ENCODE measurements around the gene FGFBP2. TPM values are rescaled to one million over a fixed set of nuclear protein-coding genes. Genes with fewer than 3 reads are reported as not detected.

Gene FGFBP2
- total and polyA plus RNA-seq, 2 experiments from 2014 or later: 2.2 to 5.2 TPM

DNA sequence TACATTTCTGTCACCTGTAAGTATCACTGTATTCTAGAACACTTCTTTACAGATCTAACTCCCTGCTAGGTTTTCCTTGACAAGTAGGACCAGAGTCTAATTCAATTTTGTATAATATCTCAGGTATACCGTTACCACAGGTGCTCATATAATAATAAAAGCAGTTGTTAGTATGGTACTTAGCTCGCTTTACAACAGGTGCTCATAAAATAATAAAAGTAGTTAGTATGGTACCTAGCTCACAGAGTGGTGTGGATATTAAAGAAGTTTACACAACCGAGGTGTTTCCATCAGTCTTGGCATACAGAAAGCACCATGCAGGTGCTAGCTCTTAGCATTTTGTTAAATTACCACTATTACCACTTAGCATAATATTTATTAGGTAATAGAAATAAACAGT, 32.9 kb upstream of the FGFBP2 start:
- H3K79me2 ChIP-seq: no peaks in the 10 kb centered on the region
- 86% methylated on average over 3 of the region's 3 CpGs for WGBS (ENCODE audit: low lambda C conversion rate, missing lambda C conversion rate)
- no peak for TF ChIP-seq EZH2phosphoT487 (IDR thresholded peaks at IDR 0.05; ENCODE audit: low read depth, severe bottlenecking, unreplicated experiment)
- no peak for TF ChIP-seq EZH2 (IDR thresholded peaks at IDR 0.05; ENCODE audit: borderline replicate concordance)
- TF ChIP-seq, protein P1, sequence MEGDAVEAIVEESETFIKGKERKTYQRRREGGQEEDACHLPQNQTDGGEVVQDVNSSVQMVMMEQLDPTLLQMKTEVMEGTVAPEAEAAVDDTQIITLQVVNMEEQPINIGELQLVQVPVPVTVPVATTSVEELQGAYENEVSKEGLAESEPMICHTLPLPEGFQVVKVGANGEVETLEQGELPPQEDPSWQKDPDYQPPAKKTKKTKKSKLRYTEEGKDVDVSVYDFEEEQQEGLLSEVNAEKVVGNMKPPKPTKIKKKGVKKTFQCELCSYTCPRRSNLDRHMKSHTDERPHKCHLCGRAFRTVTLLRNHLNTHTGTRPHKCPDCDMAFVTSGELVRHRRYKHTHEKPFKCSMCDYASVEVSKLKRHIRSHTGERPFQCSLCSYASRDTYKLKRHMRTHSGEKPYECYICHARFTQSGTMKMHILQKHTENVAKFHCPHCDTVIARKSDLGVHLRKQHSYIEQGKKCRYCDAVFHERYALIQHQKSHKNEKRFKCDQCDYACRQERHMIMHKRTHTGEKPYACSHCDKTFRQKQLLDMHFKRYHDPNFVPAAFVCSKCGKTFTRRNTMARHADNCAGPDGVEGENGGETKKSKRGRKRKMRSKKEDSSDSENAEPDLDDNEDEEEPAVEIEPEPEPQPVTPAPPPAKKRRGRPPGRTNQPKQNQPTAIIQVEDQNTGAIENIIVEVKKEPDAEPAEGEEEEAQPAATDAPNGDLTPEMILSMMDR (IDR thresholded peaks at IDR 0.05; ENCODE audit: poor library complexity): no peak
- H3K4me2 ChIP-seq: no peak overlapping the region
- H3K9me2 ChIP-seq (replicated peaks; ENCODE audit: insufficient read depth): no peaks in the 10 kb centered on the region
- H2AFZ ChIP-seq: no peak overlapping the region
- H3K27me3 ChIP-seq: no peaks in the 10 kb centered on the region
- no peak overlapping the region for H3K27ac ChIP-seq
- DNase-seq (ENCODE audit: low spot score): no peak
- H3K4me3 ChIP-seq: no peak overlapping the region
- no peaks in the 10 kb centered on the region for H3K4me1 ChIP-seq (ENCODE audit: insufficient read depth)
- no peaks in the 10 kb centered on the region for H4K20me1 ChIP-seq (ENCODE audit: insufficient read depth, poor library complexity, severe bottlenecking)
- no peaks in the 10 kb centered on the region for H3K9me3 ChIP-seq (ENCODE audit: low read depth)
- H3K36me3 ChIP-seq (replicated peaks; ENCODE audit: insufficient read depth, low read depth): no peaks in the 10 kb centered on the region

DNA sequence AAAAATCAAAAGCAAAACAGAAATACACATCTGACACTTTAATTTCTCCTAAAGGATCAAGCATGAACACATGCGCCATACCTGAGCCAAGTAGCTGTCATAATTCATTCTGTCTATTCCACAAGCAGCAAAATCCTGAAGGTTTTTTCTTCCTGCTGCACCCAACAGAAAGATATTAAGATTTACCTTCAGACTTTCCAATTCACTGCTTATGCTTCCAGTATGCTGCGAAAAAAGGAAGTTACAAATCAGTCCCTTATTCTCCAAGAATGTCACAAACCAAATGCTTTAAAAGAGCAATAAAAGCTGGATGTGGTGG, 29.2 kb upstream of the FGFBP2 start:
- Histone ChIP-seq H3K9me3 (ENCODE audit: low read depth) (no peaks in the 10 kb centered on the region), H3K4me3 (no peak overlapping the region), H3K79me2 (no peaks in the 10 kb centered on the region), H2AFZ (no peak overlapping the region), H3K4me2 (no peak overlapping the region), H3K4me1 (ENCODE audit: insufficient read depth) (no peaks in the 10 kb centered on the region), H3K9me2 (replicated peaks; ENCODE audit: insufficient read depth) (no peaks in the 10 kb centered on the region), H3K27ac (no peak overlapping the region), H3K36me3 (replicated peaks; ENCODE audit: insufficient read depth, low read depth) (no peaks in the 10 kb centered on the region), H4K20me1 (ENCODE audit: insufficient read depth, poor library complexity, severe bottlenecking) (no peaks in the 10 kb centered on the region), H3K27me3 (no peaks in the 10 kb centered on the region)
- no peak for DNase-seq (ENCODE audit: low spot score)
- WGBS (ENCODE audit: low lambda C conversion rate, missing lambda C conversion rate): 85% methylated on average over 2 of the region's 2 CpGs
- TF ChIP-seq EZH2 (IDR thresholded peaks at IDR 0.05; ENCODE audit: borderline replicate concordance) (no peak), EZH2phosphoT487 (IDR thresholded peaks at IDR 0.05; ENCODE audit: low read depth, severe bottlenecking, unreplicated experiment) (no peak)
- TF ChIP-seq, protein P1 (IDR thresholded peaks at IDR 0.05; ENCODE audit: poor library complexity): no peak

DNA sequence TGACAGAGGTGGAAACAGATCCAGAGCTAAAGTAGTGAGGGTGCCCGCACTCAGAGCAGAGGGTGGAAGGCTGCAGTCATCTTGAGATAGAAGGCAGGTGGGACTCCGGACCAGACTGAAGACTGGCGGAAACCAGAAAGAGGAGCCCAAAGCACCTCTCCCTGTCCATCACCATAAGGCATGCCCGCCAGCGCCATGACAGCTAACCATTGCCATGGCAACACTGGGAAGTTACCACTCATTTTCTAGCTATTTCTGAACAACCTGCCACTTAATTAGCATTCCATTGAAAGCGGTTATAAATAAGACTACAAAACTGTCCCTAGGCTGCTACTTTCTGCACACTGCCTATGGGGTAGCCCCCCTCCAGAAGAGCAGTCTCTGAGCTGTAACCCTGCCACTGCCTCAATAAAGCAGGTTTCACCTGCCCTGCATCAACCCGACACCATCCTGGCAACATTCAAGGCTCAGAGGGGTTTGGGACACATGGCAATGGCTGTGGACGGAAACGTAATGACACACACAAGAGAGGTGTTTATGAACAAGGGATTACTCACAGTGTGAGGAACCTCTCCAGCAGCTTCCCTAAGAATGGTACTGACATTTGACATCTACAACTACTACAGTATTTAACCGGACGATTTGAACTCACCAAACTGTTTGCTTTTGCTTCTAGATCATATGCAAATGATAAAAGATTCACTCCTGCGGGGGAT, 27.8 kb upstream of the FGFBP2 start:
- Histone ChIP-seq H3K9me2 (replicated peaks; ENCODE audit: insufficient read depth) (no peaks in the 10 kb centered on the region), H3K27me3 (no peaks in the 10 kb centered on the region), H3K4me3 (no peak overlapping the region), H3K9me3 (ENCODE audit: low read depth) (no peaks in the 10 kb centered on the region), H3K27ac (no peak overlapping the region), H3K4me1 (ENCODE audit: insufficient read depth) (no peaks in the 10 kb centered on the region), H3K79me2 (no peaks in the 10 kb centered on the region), H3K4me2 (no peak overlapping the region), H4K20me1 (ENCODE audit: insufficient read depth, poor library complexity, severe bottlenecking) (no peaks in the 10 kb centered on the region), H2AFZ (no peak overlapping the region), H3K36me3 (replicated peaks; ENCODE audit: insufficient read depth, low read depth) (no peaks in the 10 kb centered on the region)
- TF ChIP-seq EZH2phosphoT487 (IDR thresholded peaks at IDR 0.05; ENCODE audit: low read depth, severe bottlenecking, unreplicated experiment): no peak
- DNase-seq (ENCODE audit: low spot score): no peak
- 81% methylated on average over 12 of the region's 12 CpGs for WGBS (ENCODE audit: low lambda C conversion rate, missing lambda C conversion rate)

DNA sequence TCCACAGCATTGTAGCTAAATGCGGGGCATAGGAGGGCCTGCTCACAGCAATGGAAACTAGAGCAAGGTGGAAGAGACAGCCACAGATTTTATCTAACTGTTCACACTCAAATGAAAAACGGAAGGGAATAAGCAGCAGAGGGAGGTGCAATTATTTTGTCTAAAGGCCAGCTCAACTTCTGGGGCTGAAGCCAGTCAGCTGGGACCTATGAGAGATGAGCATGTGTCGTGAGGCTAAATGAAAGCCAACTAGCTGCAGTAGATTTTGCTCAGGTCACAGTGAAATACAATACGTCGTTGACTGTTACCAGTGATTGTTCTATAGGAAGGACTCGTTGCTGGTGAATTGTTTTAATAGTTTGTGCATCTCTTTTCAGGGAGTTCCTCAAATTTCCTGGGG, 26.4 kb upstream of the FGFBP2 start:
- DNase-seq (ENCODE audit: low spot score): no peak
- Histone ChIP-seq H2AFZ (no peak overlapping the region), H3K27me3 (no peaks in the 10 kb centered on the region), H3K9me3 (ENCODE audit: low read depth) (no peaks in the 10 kb centered on the region), H3K4me1 (ENCODE audit: insufficient read depth) (no peaks in the 10 kb centered on the region), H4K20me1 (ENCODE audit: insufficient read depth, poor library complexity, severe bottlenecking) (no peaks in the 10 kb centered on the region), H3K79me2 (no peaks in the 10 kb centered on the region), H3K4me2 (no peak overlapping the region), H3K4me3 (no peak overlapping the region), H3K36me3 (replicated peaks; ENCODE audit: insufficient read depth, low read depth) (no peaks in the 10 kb centered on the region), H3K27ac (no peak overlapping the region), H3K9me2 (replicated peaks; ENCODE audit: insufficient read depth) (no peaks in the 10 kb centered on the region)
- TF ChIP-seq EZH2phosphoT487 (IDR thresholded peaks at IDR 0.05; ENCODE audit: low read depth, severe bottlenecking, unreplicated experiment) (no peak), EZH2 (IDR thresholded peaks at IDR 0.05; ENCODE audit: borderline replicate concordance) (no peak)
- TF ChIP-seq, protein P1 (IDR thresholded peaks at IDR 0.05; ENCODE audit: poor library complexity): no peak
- WGBS (ENCODE audit: low lambda C conversion rate, missing lambda C conversion rate): 75% methylated on average over 6 of the region's 6 CpGs

All from hepatocyte (in vitro differentiated cells).